Peyer's patch (tissue), 4 donors: ENCODE measurements around the gene FOXI3. TPM values are rescaled to one million over a fixed set of nuclear protein-coding genes. Genes with fewer than 3 reads are reported as not detected.

Source experiments
- DNase-seq, 3 donors: peaks; one replicate each; pipeline ENCODE4 v3.0.0-alpha.2; 2017 to 2019
- H3K27ac ChIP-seq, 4 donors: fragments of 200-600 bp; sonication (generic); one replicate each; pipeline ENCODE4 v1.5.1; 2016 to 2019
- H3K27me3 ChIP-seq, 2 donors: fragments of 200-600 bp; sonication (generic); one replicate each; pipeline ENCODE4 v1.5.1; 2019
- H3K36me3 ChIP-seq, 3 donors: fragments of 200-600 bp; sonication (generic); one replicate each; pipeline ENCODE4 v1.5.1; 2016 to 2019
- H3K4me1 ChIP-seq, 4 donors: fragments of 200-600 bp; sonication (generic); one replicate each; pipeline ENCODE4 v1.5.1; 2016 to 2019
- H3K4me3 ChIP-seq, 4 donors: fragments of 200-600 bp; sonication (generic); 1 replicate in 3 of 4; 2 replicates in 1 of 4; pipeline ENCODE4 v1.5.1; 2016 to 2019; ENCODE audit warnings: mild to moderate bottlenecking in 1 of 4
- H3K9me3 ChIP-seq, 4 donors: fragments of 200-600 bp; sonication (generic); one replicate each; pipeline ENCODE4 v1.5.1; 2016 to 2019; ENCODE audit warnings: mild to moderate bottlenecking in 1 of 4
- POLR2A ChIP-seq, 2 donors: fragments of 450-650 bp; IDR thresholded peaks; one replicate each; pipeline ENCODE4 v1.5.1; 2017; ENCODE audit warnings: antibody characterized with exemption in 2 of 2, mild to moderate bottlenecking in 2 of 2, moderate library complexity in 2 of 2
- small RNA-seq, 2 donors: library from RNA; depleted of rRNA; stranded (forward); fragments of <200 nt; gene quantifications; one replicate each; pipeline ENCODE3, GENCODE V24; 2016
- total RNA-seq, 4 donors: library from RNA; depleted of rRNA; stranded (reverse); fragments of >200 nt; gene quantifications; one replicate each; pipeline ENCODE4 v1.1.0, GENCODE V29; 2016
- TF ChIP-seq, protein P1 (sequence below), 6 experiments: fragments of 450-650 bp in 4 of 6; fragments of 200-600 bp in 2 of 6; sonication (generic) in 1 of 6; IDR thresholded peaks; one replicate each; pipeline ENCODE4 v1.5.1; 2017 to 2019; ENCODE audit warnings: antibody characterized with exemption in 6 of 6, mild to moderate bottlenecking in 3 of 6, moderate library complexity in 1 of 6

FOXI3 gene
- total RNA-seq, 4 donors from 2014 or later, result not detected

DNA sequence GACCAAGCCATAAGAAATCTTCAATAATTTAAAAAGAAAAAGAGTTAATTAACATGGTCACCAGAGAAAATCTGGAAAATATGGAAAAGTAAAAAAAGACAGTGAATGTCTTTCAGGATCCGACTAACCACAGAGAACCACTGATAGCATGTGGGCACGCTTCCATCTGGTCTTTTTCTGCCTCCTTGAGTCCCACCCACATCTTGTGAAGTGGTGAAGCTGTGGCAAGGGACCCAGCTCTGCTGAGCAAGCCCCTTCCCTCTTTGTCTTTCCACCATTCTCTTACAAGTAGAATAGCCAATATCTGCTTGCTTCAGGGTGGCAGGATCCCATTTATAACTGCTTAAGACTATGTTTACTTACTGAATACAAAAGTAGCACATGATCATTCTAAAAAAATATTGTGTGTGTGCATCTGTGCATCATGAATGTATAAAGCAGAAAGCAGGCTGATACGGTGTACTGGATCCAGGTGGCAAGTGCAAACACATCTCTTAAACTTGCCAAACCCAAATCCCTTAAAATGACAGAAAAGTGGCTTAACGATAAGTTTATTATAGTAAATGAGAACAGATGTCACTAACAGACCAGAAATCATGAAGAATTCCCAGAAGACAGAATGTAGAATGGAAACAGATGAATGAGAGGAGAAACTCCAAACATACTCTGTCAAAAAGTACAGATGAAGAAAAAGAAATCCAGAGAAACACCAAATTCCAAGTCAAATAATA, 52.3 kb downstream of the FOXI3 start:
- DNase-seq, result no peak
- H3K4me3 ChIP-seq, result no peak overlapping the region
- TF ChIP-seq, protein P1, sequence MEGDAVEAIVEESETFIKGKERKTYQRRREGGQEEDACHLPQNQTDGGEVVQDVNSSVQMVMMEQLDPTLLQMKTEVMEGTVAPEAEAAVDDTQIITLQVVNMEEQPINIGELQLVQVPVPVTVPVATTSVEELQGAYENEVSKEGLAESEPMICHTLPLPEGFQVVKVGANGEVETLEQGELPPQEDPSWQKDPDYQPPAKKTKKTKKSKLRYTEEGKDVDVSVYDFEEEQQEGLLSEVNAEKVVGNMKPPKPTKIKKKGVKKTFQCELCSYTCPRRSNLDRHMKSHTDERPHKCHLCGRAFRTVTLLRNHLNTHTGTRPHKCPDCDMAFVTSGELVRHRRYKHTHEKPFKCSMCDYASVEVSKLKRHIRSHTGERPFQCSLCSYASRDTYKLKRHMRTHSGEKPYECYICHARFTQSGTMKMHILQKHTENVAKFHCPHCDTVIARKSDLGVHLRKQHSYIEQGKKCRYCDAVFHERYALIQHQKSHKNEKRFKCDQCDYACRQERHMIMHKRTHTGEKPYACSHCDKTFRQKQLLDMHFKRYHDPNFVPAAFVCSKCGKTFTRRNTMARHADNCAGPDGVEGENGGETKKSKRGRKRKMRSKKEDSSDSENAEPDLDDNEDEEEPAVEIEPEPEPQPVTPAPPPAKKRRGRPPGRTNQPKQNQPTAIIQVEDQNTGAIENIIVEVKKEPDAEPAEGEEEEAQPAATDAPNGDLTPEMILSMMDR (IDR thresholded peaks at IDR 0.05), result no peak
- TF ChIP-seq POLR2A (IDR thresholded peaks at IDR 0.05), result no peak
- H3K4me1 ChIP-seq, result no peaks in the 10 kb centered on the region
- H3K27me3 ChIP-seq, result no peaks in the 10 kb centered on the region
- H3K27ac ChIP-seq, result no peak overlapping the region
- no peaks in the 10 kb centered on the region for H3K9me3 ChIP-seq
- H3K36me3 ChIP-seq, result no peaks in the 10 kb centered on the region

DNA sequence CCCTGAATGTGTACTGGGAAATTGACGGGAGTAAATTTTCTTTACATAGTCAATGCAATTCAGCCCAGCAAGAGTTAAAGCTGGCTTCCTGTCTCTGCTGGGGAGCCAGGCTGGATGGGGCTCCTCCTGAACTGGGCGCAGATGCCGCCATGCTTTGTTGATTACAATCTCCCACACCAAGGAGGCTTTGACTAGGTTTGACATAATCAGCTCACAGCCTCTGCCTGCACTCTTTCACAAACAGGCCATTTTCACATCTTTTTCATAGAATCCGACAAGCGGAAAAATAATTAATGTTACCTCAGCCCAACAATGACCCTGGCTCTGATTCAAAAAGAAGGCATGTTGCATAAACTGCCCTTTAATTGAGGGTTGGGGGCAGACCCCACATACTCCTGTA, 54.3 kb downstream of the FOXI3 start:
- Histone ChIP-seq H3K4me1 (no peaks in the 10 kb centered on the region), H3K27ac (no peak overlapping the region), H3K9me3 (no peaks in the 10 kb centered on the region), H3K27me3 (no peaks in the 10 kb centered on the region), H3K36me3 (no peaks in the 10 kb centered on the region), H3K4me3 (no peak overlapping the region)
- no peak for DNase-seq
- no peak for TF ChIP-seq POLR2A (IDR thresholded peaks at IDR 0.05)

Small RNA genes lying within 50 kb of the gene (small RNA-seq; reads per million reads assigned to genes)
- 0 reads per million in 2 donors for gene RNU6-1007P

Other genes with a start within 250 kb of the FOXI3 start
- gene EIF2AK3, start 174.8 kb upstream of the FOXI3 start, total RNA-seq, result 10 to 100 TPM; 17.1 to 93.3 (median 18.6) TPM
- 10 to 100 TPM; 16.3 to 28.1 (median 16.6) TPM for gene RPIA, start 239.0 kb upstream of the FOXI3 start, total RNA-seq